ENCODE results near the gene LARGE2.
"Not testable (repeated sequence)": the region's sequence is repeated elsewhere in the genome, so short reads cannot be mapped to it uniquely, and the experiment has no call there.

The LARGE2 gene

GRCh38 chr11:45896422-45896984 lies 26.0 kb upstream of the LARGE2 start:
- DNase-seq, result no peak

GRCh38 chr11:45897556-45897955 lies 24.9 kb upstream of the LARGE2 start:
- DNase-seq, result no peak

- no peak for DNase-seq
Measured at GRCh38 chr11:45899086-45899447, 23.4 kb upstream of the LARGE2 start.

- no peak for DNase-seq
Measured at GRCh38 chr11:45899448-45900174, 22.8 kb upstream of the LARGE2 start.

- DNase-seq, result not testable (repeated sequence)
Measured at GRCh38 chr11:45900175-45900800, 22.2 kb upstream of the LARGE2 start.

- no peak for DNase-seq
Measured at GRCh38 chr11:45900916-45901617, 21.4 kb upstream of the LARGE2 start.

DNA sequence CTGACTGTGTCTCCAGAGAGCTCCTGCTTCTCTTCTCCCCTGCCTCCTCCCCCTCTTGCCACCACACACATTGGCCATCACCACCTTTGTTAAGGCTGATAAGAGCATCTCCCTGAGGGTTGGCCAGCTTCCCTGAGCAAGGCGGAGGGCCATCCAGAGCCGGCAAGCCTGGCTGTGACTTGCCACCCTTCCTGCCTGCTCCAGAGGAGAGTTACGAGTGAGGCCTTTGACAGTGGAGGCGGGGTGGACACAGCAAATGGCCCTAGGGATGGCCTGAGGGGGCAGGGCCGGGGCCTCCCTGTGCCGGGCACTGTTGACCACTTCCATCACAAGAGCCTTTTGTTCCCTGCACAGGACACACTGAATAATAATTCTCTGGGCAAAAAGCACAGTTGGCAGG lies 20.8 kb upstream of the LARGE2 start:
- DNase-seq, result no peak

- no peak for DNase-seq
Measured at GRCh38 chr11:45902452-45903380, 19.7 kb upstream of the LARGE2 start.

- no peak for DNase-seq
Measured at GRCh38 chr11:45904309-45904915, 18.0 kb upstream of the LARGE2 start.

DNA sequence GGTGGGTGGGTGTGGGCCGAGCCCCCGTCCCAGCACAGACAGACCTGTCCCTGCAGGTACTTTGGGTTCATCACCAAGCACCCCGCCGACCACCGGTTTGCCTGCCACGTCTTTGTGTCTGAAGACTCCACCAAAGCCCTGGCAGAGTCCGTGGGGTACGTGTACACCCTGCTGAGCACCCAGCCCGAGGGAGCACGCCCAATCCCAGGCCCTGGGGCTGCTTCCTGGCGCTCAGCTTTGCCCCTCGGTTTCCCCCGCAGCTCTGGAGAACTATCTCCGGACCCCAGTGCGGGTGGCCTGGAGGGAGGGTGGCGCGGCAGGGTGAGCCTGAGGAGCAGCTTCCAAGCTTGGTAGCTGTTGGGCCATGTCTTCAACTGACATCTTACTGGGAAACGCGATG lies 17.4 kb upstream of the LARGE2 start:
- no peak for DNase-seq

DNA sequence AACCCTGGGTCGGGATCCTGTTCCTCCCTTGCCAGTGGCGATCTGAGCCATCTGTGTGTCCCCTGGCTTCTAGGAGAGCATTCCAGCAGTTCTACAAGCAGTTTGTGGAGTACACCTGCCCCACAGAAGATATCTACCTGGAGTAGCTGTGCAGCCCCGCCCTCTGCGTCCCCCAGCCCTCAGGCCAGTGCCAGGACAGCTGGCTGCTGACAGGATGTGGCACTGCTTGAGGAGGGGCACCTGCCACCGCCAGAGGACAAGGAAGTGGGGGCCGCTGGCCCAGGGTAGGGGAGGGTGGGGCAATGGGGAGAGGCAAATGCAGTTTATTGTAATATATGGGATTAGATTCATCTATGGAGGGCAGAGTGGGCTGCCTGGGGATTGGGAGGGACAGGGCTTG lies 16.9 kb upstream of the LARGE2 start:
- DNase-seq, result not testable (repeated sequence)

- DNase-seq, result no peak
Measured at GRCh38 chr11:45906096-45906682, 16.3 kb upstream of the LARGE2 start.

DNA sequence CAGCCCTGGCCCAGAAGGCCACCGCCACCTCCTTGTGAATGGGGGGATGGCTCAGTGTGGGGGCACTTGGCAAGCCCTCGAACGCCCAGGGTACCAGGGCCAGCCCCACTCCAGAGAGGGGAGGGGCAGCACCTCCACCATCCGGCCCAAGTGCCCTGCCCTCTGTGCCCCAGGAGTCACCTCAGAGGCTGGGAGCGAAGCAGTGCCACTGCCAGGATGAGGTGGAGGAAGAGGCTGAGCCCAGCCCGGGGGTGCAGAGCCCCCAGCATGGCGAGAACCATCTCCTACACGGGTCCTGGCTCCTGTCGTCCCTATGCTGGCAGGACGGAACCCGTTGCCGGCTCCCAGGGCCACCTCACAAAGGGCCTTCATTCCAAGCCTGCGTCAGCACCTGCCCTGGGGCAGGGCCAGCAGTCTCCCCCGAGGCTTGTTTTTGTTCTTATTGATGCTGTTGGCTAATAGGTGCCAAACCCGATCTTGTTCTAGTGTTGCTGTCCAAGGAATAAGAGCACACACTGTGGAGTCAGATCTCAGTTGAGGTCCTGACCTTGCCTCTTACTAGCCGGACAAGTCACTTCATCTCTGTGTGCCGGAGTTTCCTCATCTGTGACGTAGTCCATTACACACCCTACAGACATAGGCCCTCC lies 15.4 kb upstream of the LARGE2 start, which contains the start of gene FREY1:
Gene FREY1, minus strand, starts transcription at position 307 of the 647 bp plus-strand sequence. Its CDS starts 26 bp downstream, at position 281.
- no peak for DNase-seq

- DNase-seq, result no peak
Measured at GRCh38 chr11:45907911-45908370, 14.5 kb upstream of the LARGE2 start.

GRCh38 chr11:45909594-45910475 lies 12.6 kb upstream of the LARGE2 start:
- no peak for DNase-seq

DNA sequence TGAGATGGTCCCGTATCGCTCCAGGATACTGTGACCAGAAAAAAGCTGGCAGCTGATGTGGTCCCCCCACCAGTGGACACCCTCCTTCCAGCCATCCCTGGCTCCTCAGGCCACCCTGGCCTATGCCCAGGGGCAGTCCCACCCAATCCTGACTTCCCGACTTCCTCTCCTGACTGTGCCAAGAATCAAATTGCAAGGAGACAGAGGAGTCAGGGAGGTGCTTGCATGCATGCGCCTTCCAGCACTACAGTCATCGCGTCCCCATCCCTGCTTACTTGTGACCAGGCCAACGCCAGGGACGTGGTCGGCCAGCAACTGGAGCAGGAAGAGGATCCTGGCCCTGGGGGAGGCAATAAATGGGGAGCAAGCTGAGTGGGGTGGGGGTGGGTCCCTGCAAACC lies 11.8 kb upstream of the LARGE2 start:
- DNase-seq, result no peak

- no peak for DNase-seq
Measured at GRCh38 chr11:45913514-45913913, 8.9 kb upstream of the LARGE2 start.

GRCh38 chr11:45913942-45914635 lies 8.4 kb upstream of the LARGE2 start:
- no peak for DNase-seq

GRCh38 chr11:45915446-45915845 lies 7.0 kb upstream of the LARGE2 start:
- no peak for DNase-seq

DNA sequence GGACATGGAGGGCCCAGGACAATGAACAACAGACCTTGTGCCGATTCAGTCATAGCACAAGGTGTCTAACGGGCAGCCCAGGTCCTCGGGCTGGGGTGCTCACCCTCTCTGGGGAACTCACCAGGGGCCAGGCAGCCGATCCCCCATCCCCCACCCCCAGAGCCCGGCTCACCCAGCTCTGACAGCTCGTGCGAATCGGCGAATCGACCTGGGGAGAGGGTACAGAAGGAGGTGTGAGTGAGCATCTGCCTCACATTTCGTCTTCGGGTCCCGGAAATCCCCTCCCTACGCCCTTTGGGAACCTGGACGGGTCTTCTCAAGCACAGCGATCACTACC lies 5.2 kb upstream of the LARGE2 start:
- DNase-seq, result no peak
